HG03039 (cell line): ENCODE data around the gene IRF4.
"Not testable (repeated sequence)": the region's sequence is repeated elsewhere in the genome, so short reads cannot be mapped to it uniquely, and the experiment has no call there.

Source experiments
- ATAC-seq: cut with Tn5 transposase; IDR thresholded peaks from one replicate; pipeline ENCODE4 v1.9.1; 2021; ENCODE audit warnings: mild to moderate bottlenecking, moderate library complexity; ENCODE audit not compliant: unreplicated experiment

Gene IRF4

GRCh38 chr6:364609-365540 is 26.7 kb upstream of the IRF4 start:
- ATAC-seq, result peak; percentile 45

- ATAC-seq, result no peak
These were observed 25.7 kb upstream of the IRF4 start for GRCh38 chr6:365835-366234.

DNA sequence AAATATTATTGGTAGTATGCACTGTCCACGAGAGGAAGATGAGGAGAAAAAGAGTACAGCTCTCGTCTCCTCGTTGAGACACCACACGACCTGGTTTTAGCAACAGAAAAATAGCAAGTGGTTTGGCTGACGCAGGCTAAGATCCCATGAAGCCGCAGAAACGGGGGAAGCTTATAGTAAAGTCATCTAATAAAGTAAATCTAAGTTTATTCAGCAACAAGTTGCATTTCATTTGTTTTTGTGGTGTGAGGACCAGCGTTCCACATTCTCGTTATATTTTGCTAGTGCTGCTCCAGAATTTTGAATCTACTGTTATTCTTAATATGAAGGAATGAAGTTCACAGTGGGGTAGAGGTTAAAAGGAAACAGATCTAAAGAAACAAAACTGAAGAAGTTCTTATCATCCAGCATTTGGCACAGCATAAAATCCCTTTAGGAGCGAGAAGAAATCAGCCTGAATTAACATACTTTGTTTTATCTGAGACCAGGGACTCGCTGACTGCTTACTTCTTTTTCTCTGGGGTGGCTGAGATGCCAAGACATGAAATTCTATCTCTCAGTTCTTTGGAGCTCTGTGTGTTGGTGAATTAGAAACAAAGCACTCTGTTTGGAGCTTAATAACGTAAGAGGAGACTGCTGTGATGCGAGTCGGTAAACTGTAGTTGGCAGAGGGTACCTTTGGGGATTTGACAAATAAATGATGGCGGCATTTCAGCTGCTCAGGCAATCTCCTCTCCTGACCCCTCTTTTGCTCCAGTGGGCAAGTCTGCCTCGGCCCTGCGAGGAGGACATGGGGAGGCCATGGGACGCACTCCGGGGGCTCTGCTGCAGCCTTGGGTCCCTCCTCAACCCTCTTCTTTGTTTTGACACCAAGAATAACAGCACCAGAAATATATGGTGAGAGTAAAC is 24.9 kb upstream of the IRF4 start:
- no peak for ATAC-seq

DNA sequence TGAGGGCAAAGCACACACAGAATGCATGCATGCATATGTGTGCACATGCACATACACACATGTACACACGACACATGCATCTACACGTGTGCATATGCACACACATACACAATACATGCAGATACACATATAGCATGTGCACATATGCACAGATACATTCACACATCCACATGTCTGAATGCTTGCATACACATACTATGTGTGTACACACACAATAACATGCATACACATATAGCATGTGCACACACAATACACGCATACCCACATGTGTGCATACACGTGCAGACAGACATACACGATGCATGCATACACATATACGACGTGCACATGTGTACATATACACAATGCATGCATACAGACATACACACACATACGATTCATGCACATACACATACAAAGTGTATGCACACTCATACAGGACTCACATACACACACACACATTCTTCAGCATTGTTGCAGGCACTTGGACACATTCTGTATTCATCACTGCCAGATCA is 24.2 kb upstream of the IRF4 start:
- no peak for ATAC-seq

DNA sequence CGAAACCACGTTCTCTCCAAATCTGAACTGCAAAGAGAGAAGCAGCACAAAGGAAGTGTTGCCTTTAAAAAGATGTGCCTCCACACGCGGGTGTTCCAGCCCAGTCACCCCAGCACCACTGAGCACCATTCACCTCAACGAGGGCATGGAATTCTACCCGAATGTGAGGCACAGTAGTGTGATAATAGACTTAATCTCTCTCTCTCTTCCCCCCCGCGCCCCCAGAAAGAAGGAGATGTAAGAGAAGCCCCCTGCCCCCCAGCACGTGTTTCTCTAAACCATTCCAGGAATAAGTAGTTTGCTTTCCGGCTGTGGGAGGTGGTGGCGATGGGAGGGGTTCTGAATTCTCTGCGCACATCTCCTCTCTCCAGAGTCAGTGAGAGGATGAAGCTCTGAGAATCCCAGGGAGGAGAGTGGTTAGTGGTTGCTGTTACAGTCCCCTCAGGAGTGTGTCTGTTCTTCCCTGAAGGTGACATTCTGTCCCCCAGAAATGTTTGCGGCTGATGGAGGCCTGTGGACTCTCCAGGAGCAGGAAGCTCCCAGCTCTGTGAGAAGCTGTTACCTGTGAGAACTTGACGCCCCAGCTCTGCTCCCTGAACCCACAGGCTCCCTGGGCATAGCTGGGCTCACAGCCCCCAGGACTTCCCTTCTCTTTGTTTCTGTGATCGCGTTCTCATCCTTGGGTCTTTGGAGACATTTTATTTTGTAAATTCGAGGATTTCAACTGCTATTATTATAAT is 23.5 kb upstream of the IRF4 start:
- no peak for ATAC-seq

DNA sequence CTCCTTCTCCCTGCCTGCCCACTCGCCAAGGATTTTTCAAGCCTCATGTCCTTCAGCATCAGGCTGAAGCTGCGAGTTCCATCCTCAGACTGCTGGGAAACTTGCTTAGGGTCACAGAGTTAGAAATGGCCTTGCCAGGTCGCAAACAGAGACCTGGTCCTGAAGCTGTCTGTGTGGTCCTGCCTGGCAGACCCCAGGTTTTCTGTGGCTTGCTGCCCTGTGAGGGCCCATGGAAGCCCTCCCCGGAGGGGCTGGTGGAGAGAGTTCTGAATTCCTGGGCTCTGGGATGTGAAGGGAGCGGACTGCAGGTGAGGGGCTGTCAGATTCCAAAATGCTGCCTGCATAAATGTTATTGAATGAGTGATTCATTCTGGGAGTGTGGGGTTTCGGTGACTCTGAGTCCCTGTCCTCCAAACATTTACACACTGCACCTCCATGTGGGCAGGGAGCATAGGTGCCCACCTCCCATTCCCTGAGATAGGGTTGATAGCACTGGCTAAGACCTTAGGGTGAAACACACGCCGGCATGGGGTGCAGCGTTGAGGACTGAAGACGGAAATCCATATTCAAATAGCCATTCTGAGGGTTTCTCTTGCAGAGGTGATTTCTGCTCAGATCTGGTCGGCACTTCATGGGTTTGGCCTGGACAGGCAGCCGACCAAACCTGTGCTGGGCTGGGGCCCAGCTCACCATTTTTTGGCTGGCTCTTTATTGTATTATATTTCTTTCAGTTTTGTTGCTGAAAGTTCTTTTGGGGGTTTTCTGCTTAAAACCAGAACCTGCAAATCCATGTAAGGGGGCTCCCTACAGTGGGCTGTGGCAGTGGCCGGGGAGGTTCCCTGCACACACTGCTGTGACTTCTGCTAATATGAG is 21.8 kb upstream of the IRF4 start:
- ATAC-seq, result no peak

GRCh38 chr6:370555-370954 is 21.0 kb upstream of the IRF4 start:
- no peak for ATAC-seq

GRCh38 chr6:371851-372250 is 19.7 kb upstream of the IRF4 start:
- not testable (repeated sequence) for ATAC-seq

DNA sequence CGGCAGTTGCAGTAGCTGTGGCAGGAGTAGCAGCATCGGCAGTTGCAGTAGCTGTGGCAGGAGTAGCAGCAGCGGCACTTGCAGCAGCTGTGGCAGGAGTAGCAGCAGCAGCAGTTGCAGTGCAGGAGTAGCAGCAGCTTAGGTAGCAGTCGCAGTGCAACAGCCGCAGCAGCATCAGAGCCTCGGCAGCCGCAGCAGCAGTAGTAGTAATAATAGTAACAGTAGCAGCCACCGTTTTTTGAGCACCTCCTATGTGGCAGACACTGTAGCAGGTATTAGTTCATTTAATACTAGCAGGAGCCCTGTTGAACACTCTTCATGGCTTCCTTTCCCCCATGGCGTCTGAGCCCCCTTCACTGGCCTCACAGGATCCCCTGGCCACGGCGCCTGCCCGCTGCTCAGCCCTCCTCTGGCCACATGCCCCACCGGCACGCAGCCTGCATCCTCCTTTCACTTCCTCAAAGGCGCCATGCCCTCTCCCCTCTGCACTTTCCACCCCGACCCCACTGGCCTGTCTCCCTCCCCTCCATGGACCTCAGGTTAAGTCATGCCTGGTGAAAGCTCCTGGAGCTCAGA is 19.1 kb upstream of the IRF4 start:
- peak; percentile 36 for ATAC-seq

DNA sequence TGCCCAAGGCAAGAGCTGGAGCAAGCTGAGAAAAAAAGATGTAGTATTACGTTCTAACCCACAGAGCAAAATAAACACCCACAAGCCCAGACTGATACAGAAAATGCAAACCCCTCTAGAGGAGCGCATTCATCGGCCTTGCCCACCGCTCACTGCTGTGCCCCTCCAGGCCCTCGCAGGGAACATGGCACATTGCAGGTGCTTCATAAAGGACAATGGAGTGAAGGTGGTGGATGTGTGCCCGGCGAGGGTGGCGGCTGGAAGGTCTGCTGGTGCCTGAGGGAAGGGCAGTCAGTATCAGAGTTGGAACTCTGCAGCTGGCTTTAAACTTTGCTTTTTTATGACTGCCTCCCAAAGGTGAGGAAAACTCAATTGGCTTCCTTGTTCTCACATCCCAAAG is 18.5 kb upstream of the IRF4 start:
- ATAC-seq, result no peak

GRCh38 chr6:373773-374724 is 17.5 kb upstream of the IRF4 start:
- no peak for ATAC-seq

GRCh38 chr6:374956-375355 is 16.6 kb upstream of the IRF4 start:
- ATAC-seq, result no peak

- no peak for ATAC-seq
These were observed 14.5 kb upstream of the IRF4 start for GRCh38 chr6:376827-377640.

- ATAC-seq, result not testable (repeated sequence)
These were observed 13.9 kb upstream of the IRF4 start for GRCh38 chr6:377641-378020.

- ATAC-seq, result no peak
These were observed 13.2 kb upstream of the IRF4 start for GRCh38 chr6:378090-378957.

- no peak for ATAC-seq
These were observed 12.6 kb upstream of the IRF4 start for GRCh38 chr6:378958-379409.
